ENCODE measurements around the gene CCDC157. TPM values are rescaled to one million over a fixed set of nuclear protein-coding genes. Genes with fewer than 3 reads are reported as not detected.
"Not testable (repeated sequence)": the region's sequence is repeated elsewhere in the genome, so short reads cannot be mapped to it uniquely, and the experiment has no call there.

Gene CCDC157
- total RNA-seq, 6 experiments from 2014 or later: 0.54 to 2.9 (median 0.86) TPM

DNA sequence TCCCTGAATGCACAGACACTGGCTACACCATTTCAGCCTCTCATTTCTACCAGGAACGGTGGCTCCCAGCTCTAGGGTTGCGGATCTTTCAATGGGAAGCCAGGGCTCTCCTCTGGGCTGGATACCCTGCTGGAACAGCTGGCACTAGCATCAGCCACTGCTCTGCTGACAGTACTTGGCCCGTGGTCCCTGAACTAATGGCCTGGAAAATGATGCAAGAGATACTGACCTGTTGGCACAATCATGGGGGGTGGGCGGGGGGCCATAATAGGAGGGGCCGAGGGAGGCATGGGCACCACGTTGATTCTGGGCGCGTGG lies 19.4 kb upstream of the CCDC157 start:
- Histone ChIP-seq H3K27ac (peak overlapping the region in 1 of 3 donors; percentile 8), H3K4me1 (peaks cover 0 to 5% (median 0%) of the 10 kb centered on the region in 4 donors), H3K9me3 (no peaks in the 10 kb centered on the region), H3K27me3 (no peaks in the 10 kb centered on the region), H3K36me3 (peaks cover 15 to 99% (median 74%) of the 10 kb centered on the region in 4 donors), H3K4me3 (no peak overlapping the region)
- intact Hi-C loops (cut with DNase I): no loop called here
- peak in 1 of 3 donors; percentile 82 for DNase-seq
- 59% methylated on average over 6 of the region's 8 CpGs for whole genome bisulfite sequencing (ENCODE audit: insufficient coverage, low coverage, low lambda C conversion rate, missing lambda C conversion rate)
- ATAC-seq: peak; percentile 25 to 64 (median 46)
- TF ChIP-seq, protein P1, sequence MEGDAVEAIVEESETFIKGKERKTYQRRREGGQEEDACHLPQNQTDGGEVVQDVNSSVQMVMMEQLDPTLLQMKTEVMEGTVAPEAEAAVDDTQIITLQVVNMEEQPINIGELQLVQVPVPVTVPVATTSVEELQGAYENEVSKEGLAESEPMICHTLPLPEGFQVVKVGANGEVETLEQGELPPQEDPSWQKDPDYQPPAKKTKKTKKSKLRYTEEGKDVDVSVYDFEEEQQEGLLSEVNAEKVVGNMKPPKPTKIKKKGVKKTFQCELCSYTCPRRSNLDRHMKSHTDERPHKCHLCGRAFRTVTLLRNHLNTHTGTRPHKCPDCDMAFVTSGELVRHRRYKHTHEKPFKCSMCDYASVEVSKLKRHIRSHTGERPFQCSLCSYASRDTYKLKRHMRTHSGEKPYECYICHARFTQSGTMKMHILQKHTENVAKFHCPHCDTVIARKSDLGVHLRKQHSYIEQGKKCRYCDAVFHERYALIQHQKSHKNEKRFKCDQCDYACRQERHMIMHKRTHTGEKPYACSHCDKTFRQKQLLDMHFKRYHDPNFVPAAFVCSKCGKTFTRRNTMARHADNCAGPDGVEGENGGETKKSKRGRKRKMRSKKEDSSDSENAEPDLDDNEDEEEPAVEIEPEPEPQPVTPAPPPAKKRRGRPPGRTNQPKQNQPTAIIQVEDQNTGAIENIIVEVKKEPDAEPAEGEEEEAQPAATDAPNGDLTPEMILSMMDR (IDR thresholded peaks at IDR 0.05): no peak
- TF ChIP-seq POLR2A (IDR thresholded peaks at IDR 0.05): no peak

DNA sequence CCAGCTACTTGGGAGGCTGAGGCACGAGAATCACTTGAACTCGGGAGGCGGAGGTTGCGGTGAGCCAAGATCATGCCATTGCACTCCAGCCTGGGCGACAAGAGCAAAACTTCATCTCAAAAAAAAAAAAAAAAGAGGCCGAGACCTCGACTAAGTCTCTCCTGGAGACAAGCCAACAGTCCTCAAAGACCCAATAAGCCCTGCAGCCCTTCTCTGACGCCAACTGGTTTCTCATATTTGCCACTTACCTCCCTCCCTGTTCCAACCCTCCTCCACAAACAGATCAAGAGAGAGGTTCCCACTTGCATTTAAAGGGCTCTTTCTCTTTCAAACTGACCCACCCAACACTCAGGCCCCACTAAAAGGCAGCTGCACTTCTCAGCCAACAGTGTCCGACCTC lies 18.5 kb upstream of the CCDC157 start:
- intact Hi-C loops (cut with DNase I); ATAC-seq; H3K9me3 ChIP-seq; H3K27me3 ChIP-seq; H3K4me3 ChIP-seq; DNase-seq; H3K27ac ChIP-seq; H3K4me1 ChIP-seq: not testable (repeated sequence)
- 87% methylated on average over 6 of the region's 9 CpGs for WGBS (ENCODE audit: insufficient coverage, low coverage, low lambda C conversion rate, missing lambda C conversion rate)
- peaks cover 21 to 100% (median 76%) of the 10 kb centered on the region in 4 donors for H3K36me3 ChIP-seq

DNA sequence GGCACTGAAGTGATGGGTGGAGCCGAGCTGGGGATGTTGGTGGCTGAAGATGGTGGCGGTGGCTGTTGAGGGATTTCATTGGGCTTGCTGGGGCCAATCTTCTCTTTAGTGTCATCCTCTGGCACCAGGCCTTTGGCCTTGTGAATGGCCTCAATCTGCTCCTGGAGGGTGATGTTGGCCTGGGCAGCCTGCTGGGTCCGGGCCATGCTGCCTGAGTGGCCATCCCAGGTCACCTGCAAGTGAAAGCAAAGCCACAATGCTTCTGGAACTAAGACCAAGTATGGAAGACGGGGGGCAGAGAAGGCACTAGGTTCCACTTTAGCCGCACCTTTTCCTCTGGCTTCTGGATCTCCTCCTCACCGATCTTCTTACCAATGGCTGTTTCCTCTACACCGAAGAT lies 18.0 kb upstream of the CCDC157 start:
- intact Hi-C loops (cut with DNase I): no loop called here
- H3K27me3 ChIP-seq: no peaks in the 10 kb centered on the region
- no peaks in the 10 kb centered on the region for H3K9me3 ChIP-seq
- no peak for TF ChIP-seq POLR2A (IDR thresholded peaks at IDR 0.05)
- TF ChIP-seq, protein P1 (IDR thresholded peaks at IDR 0.05): no peak
- DNase-seq: peak in 1 of 3 donors; percentile 69
- ATAC-seq: no peak
- 83% methylated on average over 1 of the region's 7 CpGs for WGBS (ENCODE audit: insufficient coverage, low coverage, low lambda C conversion rate, missing lambda C conversion rate)
- peaks cover 0 to 5% (median 0%) of the 10 kb centered on the region in 4 donors for H3K4me1 ChIP-seq
- H3K4me3 ChIP-seq: no peak overlapping the region
- H3K36me3 ChIP-seq: peaks cover 19 to 100% (median 76%) of the 10 kb centered on the region in 4 donors
- no peak overlapping the region for H3K27ac ChIP-seq

DNA sequence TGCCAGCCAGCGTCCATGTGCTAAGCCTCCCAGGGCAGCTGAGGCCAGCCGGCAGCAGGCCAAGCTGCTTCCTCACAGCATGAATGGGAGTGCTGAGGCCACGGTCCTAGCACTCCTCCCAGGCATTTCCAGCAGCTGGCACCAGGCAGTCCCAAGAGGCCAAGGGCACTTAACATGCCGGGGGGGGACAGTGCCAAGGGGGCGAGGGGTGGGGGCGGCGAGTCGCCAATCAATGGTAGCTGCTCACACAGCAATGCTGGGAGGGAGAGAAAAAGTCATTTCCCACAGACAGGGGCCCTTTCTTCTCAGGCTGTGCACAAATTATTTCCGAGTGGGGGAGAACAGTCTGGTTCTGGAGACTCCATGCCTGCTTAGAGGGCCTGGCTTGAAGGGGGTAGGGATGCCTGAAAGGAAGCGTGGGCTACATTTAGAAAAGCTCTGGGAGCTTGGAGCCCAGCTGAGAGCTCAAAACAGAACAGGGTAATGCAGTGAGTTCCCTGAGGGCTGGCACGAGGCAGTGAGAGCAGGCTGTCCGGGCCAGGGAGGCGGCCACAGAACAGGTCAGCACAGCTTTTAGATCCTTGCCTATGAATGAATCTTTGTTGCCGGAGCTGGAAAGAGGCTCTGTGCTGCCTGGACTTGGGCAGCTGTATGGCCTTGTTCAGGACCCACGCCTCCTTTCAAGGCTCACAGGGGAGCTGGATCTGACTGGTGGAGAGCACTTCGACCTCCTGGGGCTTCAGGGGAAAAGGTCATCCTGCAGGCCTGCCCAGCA lies 15.7 kb upstream of the CCDC157 start:
- WGBS (ENCODE audit: insufficient coverage, low coverage, low lambda C conversion rate, missing lambda C conversion rate): 94% methylated on average over 7 of the region's 16 CpGs
- ATAC-seq (no peak), DNase-seq (no peak)
- Histone ChIP-seq H3K27ac (no peak overlapping the region), H3K4me1 (peaks cover 0 to 5% (median 0%) of the 10 kb centered on the region in 4 donors), H3K4me3 (no peak overlapping the region), H3K36me3 (peaks cover 21 to 100% (median 77%) of the 10 kb centered on the region in 4 donors), H3K9me3 (no peaks in the 10 kb centered on the region), H3K27me3 (no peaks in the 10 kb centered on the region)
- intact Hi-C loops (cut with DNase I): no loop called here
- TF ChIP-seq, protein P1 (IDR thresholded peaks at IDR 0.05): no peak
- TF ChIP-seq POLR2A (IDR thresholded peaks at IDR 0.05): no peak

DNA sequence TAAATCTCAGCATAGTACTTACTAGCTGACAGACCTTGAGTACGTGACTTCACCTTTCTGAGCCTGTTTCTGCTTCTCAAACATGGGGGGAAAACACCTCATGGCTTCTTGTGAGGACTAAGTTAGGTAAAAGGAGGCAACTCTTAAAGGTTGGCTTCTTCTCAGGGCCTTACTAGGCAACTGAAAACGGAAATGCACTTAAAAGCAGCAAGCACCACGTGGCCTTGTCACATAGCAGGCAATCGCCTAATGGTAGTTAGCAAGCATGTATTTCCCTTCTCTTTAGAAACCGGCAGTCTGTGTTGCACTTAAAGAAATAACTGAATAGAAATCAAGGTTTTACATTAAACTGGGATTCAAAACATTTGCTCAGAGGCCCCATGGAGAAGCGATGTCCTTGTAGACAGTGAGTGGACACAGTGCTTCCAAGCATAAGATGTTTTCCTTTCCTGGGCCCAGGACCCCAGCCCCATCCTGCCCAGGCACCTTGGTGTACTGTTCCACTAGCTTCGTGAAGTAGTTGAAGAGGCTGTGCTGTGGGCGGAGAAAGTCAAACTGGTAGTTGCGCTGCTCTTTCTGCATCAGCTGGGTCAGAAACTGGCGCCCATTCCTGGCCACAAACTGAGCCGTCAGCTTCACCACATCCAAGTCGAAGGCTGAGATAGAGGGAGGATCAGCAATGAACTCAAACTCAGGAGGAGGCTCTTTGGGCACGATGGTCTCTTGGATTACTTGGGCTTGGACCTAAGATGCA lies 12.2 kb upstream of the CCDC157 start:
- Histone ChIP-seq H3K27ac (no peak overlapping the region), H3K27me3 (no peaks in the 10 kb centered on the region), H3K9me3 (no peaks in the 10 kb centered on the region), H3K36me3 (peaks cover 19 to 99% (median 63%) of the 10 kb centered on the region in 4 donors), H3K4me3 (no peak overlapping the region), H3K4me1 (no peaks in the 10 kb centered on the region)
- intact Hi-C loops (cut with DNase I): no loop called here
- WGBS (ENCODE audit: insufficient coverage, low coverage, low lambda C conversion rate, missing lambda C conversion rate): 89% methylated on average over 5 of the region's 13 CpGs
- TF ChIP-seq, protein P1 (IDR thresholded peaks at IDR 0.05): no peak
- no peak for TF ChIP-seq POLR2A (IDR thresholded peaks at IDR 0.05)
- DNase-seq (no peak), ATAC-seq (no peak)

Measured in right lobe of liver (tissue), 6 donors.